T-helper 17 cell (primary cell): ENCODE data around the gene SELPLG. TPM values are rescaled to one million over a fixed set of nuclear protein-coding genes. Genes with fewer than 3 reads are reported as not detected.

Experiments used
- ATAC-seq: fragments of 150-1000 bp; cut with Tn5 transposase; 2 replicates; pipeline ENCODE4 v1.10.0; 2021; ENCODE audit warnings: mild to moderate bottlenecking, moderate library complexity
- DNase-seq, 3 donors: peaks; one replicate each; pipeline versions ENCODE4 v3.0.0 to v3.0.0-alpha.2; 2020 to 2021
- H3K9me3 ChIP-seq: one replicate; pipeline ENCODE4 v1.7.0; 2013; ENCODE audit warnings: low read length, mild to moderate bottlenecking; ENCODE audit not compliant: control insufficient read depth, poor library complexity, severe bottlenecking
- H3K27ac Mint-ChIP-seq: one replicate; pipeline ENCODE4 v1.8.0; 2022; ENCODE audit warnings: mild to moderate bottlenecking, moderate library complexity, mixed read lengths
- H3K27me3 Mint-ChIP-seq: one replicate; pipeline ENCODE4 v1.8.0; 2022; ENCODE audit warnings: mixed read lengths
- H3K36me3 Mint-ChIP-seq: one replicate; pipeline ENCODE4 v1.8.0; 2022; ENCODE audit warnings: low read depth, mixed read lengths
- H3K4me1 Mint-ChIP-seq: one replicate; pipeline ENCODE4 v1.8.0; 2022; ENCODE audit warnings: mild to moderate bottlenecking, mixed read lengths
- H3K4me3 Mint-ChIP-seq: one replicate; pipeline ENCODE4 v1.8.0; 2022; ENCODE audit warnings: mild to moderate bottlenecking, moderate library complexity, mixed read lengths
- total RNA-seq, 4 donors: library from RNA in 2 of 4; stranded (reverse) in 2 of 4; gene quantifications; one replicate each; pipeline ENCODE4 v1.2.3 and lab custom pipeline; 2022 to 2026

Gene SELPLG, protein sequence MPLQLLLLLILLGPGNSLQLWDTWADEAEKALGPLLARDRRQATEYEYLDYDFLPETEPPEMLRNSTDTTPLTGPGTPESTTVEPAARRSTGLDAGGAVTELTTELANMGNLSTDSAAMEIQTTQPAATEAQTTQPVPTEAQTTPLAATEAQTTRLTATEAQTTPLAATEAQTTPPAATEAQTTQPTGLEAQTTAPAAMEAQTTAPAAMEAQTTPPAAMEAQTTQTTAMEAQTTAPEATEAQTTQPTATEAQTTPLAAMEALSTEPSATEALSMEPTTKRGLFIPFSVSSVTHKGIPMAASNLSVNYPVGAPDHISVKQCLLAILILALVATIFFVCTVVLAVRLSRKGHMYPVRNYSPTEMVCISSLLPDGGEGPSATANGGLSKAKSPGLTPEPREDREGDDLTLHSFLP
- 100 to 1,000 TPM in 1 of 2 donors, 10 to 100 TPM in 1; 91.3 to 131 TPM for total RNA-seq
- 234 to 315 reads per million in 2 donors for total RNA-seq (lab: John Stamatoyannopoulos, UW)

DNA sequence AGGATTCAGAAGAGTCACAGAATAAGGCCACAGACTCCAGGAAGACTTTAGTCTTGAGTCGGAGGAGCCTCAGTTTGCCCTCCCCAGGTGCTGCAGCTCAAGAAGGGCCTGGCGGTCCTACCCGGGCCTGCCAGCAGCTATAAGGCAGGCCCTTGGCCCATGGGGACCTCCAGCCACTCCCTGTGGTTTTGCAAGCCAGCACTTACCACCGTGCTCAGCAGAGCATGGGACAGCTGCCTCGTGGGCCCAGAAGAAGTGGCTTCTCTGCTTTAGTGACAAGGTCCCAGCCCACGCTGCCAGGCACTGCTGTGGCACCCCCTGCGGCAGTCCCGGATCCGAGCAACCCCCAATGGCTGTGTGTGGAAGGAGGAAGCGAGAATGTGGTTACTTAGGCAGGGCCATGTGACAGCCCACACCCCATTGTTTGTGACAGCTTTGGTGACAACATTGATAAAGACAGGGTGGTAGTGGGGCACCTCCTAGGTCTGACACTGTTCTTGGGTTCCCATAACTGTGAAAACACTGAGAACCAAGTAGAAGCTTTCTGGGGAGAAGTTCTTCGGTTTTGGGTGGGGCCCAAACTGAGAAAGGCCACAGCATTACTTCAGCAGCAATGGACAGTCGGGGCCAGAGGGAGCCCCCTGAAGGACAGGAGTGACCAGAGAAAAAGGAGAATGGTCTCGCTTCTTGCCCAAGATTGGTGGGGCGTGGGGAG, at the start of gene SELPLG:
Gene SELPLG, minus strand, starts transcription at position 361 of the 715 bp plus-strand sequence. CDS start 9,587 bp downstream, outside the sequence.
- H3K27ac Mint-ChIP-seq: peak within 1 kb of the TSS; percentile 98
- H3K4me1 Mint-ChIP-seq: peaks cover 40% of the 10 kb centered on the region
- DNase-seq: peak; percentile 65 to 77 (median 71)
- H3K4me3 Mint-ChIP-seq: peak within 1 kb of the TSS; percentile 97
- H3K27me3 Mint-ChIP-seq: no peaks in the 10 kb centered on the region
- peak; percentile 77 for ATAC-seq
- no peaks in the 10 kb centered on the region for H3K9me3 ChIP-seq
- H3K36me3 Mint-ChIP-seq: peaks cover 8% of the 10 kb centered on the region

DNA sequence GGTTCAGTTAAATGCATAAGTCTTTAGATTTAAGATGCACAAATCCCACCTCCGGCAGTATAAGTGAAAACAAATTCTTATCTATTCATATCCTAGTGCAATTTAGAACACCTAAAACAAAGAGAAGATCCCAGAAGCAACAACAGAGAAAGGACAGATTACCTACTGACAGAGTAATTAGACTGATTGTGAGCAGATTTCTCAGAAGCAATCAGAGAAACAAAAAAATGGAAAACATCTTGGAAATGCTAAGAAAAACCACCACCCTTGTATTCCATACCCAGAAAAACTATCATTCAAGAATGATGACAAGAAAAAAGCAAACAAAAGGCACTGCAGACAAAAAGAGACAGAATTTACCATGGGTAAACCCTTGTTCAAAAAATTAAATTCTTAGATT, 47.6 kb upstream of the SELPLG start:
- H3K27ac Mint-ChIP-seq: no peak overlapping the region
- DNase-seq: no peak
- ATAC-seq: no peak
- H3K9me3 ChIP-seq: no peaks in the 10 kb centered on the region
- no peak overlapping the region for H3K4me3 Mint-ChIP-seq
- peaks cover 4% of the 10 kb centered on the region for H3K36me3 Mint-ChIP-seq
- peaks cover 16% of the 10 kb centered on the region for H3K4me1 Mint-ChIP-seq
- H3K27me3 Mint-ChIP-seq: no peaks in the 10 kb centered on the region

DNA sequence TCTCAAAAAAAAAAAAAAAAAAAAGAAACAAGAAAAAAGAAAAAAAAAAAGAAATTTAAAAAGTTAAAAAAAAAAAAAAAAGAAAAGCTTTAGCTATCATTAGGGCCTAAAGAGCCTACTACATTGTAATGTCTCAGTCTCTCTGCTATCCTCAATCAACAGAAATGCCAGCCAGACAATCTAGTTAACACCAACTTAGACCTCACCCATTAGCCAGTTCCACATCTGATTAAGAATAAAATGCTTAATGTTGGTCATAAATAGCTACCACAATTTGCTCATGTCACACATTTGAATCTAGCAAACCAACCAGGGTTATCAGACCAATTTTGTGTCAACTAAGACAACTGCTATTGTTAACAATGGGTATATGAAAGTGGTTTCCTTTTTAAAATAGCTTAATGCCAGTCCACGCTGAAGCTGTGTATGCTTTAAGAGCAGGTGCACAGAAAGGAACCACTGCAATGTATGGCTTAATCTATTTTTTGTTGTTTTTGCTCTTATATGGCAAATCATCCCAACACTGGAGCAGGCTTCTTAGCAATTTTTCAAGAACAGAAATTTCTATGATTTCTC, 45.5 kb upstream of the SELPLG start:
- no peak overlapping the region for H3K4me3 Mint-ChIP-seq
- no peak overlapping the region for H3K27ac Mint-ChIP-seq
- no peaks in the 10 kb centered on the region for H3K9me3 ChIP-seq
- peaks cover 14% of the 10 kb centered on the region for H3K4me1 Mint-ChIP-seq
- no peaks in the 10 kb centered on the region for H3K27me3 Mint-ChIP-seq
- H3K36me3 Mint-ChIP-seq: peaks cover 10% of the 10 kb centered on the region
- DNase-seq: no peak
- ATAC-seq: no peak

DNA sequence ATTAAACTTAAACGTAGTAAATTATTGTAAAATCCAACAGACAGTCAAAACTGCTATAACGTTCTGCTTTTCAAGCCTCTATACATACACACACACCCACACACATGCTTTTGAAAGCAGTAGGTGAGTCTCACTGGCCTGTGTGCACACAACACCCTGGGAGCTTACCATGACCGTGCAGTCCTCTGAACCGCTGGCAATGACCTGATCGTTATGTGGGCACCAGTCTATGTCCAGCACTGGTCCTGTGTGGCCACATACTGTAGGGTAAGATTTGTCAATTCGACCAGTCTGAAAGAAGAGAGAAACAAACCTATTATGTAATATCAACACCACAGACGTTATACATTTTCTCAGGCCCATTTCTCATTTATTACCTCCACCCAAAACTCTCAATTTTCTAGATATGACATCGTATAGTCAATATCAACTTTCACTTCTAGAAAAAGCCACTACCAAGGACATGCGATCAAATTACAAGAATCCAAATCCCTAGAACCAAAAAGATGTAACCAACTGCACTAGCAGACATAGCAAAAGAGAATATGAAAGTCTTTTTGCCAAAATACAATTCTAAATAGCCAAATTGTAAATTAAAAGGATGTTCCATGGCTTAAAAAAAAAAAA, 44.5 kb upstream of the SELPLG start:
- Mint-ChIP-seq H3K36me3 (peaks cover 10% of the 10 kb centered on the region), H3K27me3 (no peaks in the 10 kb centered on the region), H3K4me3 (no peak overlapping the region), H3K4me1 (peaks cover 9% of the 10 kb centered on the region), H3K27ac (peak overlapping the region; percentile 27)
- no peaks in the 10 kb centered on the region for H3K9me3 ChIP-seq
- no peak for DNase-seq
- ATAC-seq: no peak

DNA sequence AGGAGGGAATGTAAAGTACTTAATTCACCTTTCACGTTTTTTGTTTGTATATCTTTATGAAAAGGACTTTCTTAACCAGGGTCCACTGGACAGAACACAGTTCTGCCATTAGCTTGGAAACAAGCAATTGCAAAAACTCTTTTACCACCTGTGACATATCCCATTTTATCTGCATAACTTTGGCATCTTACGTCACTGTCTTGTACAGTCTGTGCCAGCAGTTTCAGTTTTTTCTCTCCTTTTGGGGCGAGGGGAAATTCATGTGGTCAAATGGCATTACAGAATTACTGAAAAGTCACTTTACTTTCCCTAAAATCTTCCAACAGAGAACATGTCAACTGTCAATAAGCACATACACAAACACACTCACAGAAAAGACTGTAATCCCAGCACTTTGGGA, 43.7 kb upstream of the SELPLG start:
- Mint-ChIP-seq H3K27ac (no peak overlapping the region), H3K27me3 (no peaks in the 10 kb centered on the region), H3K36me3 (peaks cover 10% of the 10 kb centered on the region), H3K4me1 (peaks cover 9% of the 10 kb centered on the region), H3K4me3 (no peak overlapping the region)
- ATAC-seq (no peak), DNase-seq (no peak)
- H3K9me3 ChIP-seq: no peaks in the 10 kb centered on the region

DNA sequence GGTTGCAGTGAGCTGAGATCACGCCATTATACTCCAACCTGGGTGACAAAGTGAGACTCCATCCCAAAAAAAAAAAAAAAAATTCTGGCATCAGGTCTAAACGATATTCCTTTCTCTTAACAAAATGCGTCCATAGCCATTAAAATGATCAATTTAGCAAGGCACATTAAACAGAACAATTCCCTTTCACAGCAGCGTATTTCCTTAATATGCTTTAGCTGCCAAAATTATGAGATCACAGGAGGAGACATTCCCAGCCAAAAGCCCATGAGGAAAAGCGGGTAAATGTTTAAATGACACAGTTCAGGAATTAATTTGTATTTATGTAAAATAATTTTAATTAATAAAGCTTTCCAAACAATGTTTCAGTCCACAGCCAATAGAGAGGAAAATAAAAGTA, 43.0 kb upstream of the SELPLG start:
- no peaks in the 10 kb centered on the region for H3K27me3 Mint-ChIP-seq
- ATAC-seq (no peak), DNase-seq (no peak)
- peaks cover 10% of the 10 kb centered on the region for H3K36me3 Mint-ChIP-seq
- H3K4me1 Mint-ChIP-seq: peaks cover 9% of the 10 kb centered on the region
- H3K4me3 Mint-ChIP-seq: no peak overlapping the region
- no peak overlapping the region for H3K27ac Mint-ChIP-seq
- H3K9me3 ChIP-seq: no peaks in the 10 kb centered on the region

DNA sequence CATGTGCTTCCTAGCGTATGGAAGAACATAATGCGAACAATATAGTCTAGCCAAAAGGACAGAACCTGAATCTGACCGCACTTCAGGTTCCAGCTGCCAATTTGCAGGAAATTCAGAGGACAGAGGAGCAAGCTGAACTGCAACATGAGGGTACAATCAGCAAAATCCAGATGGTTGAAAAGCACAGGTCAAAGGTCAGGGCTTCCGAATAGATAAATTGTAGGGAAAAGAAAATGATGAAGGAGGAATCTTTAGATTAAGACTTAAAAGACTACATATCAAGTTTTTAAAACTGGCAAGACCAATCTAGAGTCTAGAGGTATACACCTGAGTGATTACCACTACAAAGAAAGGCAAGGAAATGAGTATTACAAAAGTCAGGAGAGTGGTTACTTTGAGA, 42.1 kb upstream of the SELPLG start:
- H3K27ac Mint-ChIP-seq: peak overlapping the region; percentile 6

DNA sequence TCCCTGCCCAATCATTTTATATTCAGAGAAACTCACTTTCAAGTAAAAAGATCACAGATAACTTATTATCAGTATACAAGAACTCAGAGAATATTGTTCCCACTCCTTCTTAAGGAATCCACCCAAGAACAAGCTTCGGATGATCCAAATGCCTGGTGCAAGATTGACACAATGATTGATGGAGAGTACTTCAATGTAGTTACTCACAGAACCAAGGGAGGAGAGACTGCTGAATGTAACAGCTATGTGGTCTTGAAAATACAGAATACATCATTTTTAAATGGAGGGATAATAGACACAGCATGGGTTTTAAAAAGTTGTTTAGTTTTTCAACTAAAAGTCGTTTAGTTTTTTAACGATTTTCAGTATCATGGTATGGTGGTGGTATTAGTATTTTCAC, 38.4 kb upstream of the SELPLG start:
- Mint-ChIP-seq H3K27me3 (no peaks in the 10 kb centered on the region), H3K36me3 (peaks cover 8% of the 10 kb centered on the region), H3K4me3 (no peak overlapping the region), H3K27ac (no peak overlapping the region), H3K4me1 (peaks cover 7% of the 10 kb centered on the region)
- no peaks in the 10 kb centered on the region for H3K9me3 ChIP-seq
- ATAC-seq (no peak), DNase-seq (no peak)

More for the DNA sequence above, 42.1 kb upstream of the SELPLG start:
- no peak for ATAC-seq
- peaks cover 8% of the 10 kb centered on the region for H3K36me3 Mint-ChIP-seq
- H3K9me3 ChIP-seq: no peaks in the 10 kb centered on the region
- H3K4me3 Mint-ChIP-seq: no peak overlapping the region
- no peaks in the 10 kb centered on the region for H3K27me3 Mint-ChIP-seq
- H3K4me1 Mint-ChIP-seq: peaks cover 10% of the 10 kb centered on the region
- no peak for DNase-seq

DNA sequence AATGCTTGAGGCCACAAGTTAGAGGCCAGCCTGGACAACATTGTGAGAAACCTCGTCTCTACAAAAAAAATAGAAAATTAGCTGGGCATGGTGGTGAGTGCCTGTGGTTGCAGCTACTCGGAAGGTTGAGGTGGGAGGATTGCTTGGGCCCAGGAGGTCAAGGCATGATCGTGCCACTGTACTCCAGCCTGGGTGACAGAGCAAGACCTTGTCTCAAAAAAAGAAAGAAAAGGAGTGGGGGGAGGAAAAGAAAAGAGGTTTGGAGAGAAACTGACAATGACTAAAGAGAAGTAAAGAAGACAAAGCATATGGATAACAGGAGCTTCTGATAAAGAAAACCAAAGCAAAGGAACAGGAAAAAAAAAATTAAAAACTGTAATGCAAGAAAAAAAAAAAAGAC, 37.4 kb upstream of the SELPLG start:
- Mint-ChIP-seq H3K4me1 (peaks cover 7% of the 10 kb centered on the region), H3K27ac (peak overlapping the region; percentile 85), H3K36me3 (peaks cover 6% of the 10 kb centered on the region), H3K4me3 (no peak overlapping the region), H3K27me3 (no peaks in the 10 kb centered on the region)
- DNase-seq: no peak
- ATAC-seq: no peak
- H3K9me3 ChIP-seq: no peaks in the 10 kb centered on the region

DNA sequence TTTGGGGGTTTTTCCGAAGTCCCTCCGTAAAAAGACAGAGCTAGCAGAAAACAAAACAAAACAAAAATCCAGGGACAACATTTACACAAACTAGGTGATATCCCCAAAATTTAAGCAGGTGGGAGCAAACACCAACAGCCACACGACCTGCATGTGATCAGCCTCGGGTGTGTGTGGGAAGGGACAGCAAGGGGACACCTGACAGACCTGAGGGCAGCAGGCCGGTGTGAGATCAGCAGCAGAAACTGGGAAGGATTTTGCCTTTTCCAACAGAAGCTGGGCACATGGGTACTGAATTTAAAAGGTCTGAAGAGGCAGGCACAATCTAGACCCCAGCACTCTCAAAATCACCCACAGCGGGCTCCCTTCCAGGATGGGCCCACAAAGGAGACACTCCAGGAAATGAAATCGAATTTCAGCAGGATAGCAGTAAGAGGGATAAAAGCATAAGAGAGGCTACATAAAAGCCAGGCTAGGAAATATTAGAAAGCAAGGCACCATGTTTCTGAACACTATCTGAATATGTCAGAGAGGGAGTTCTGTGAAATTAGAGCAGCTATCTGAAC, 36.5 kb upstream of the SELPLG start:
- peaks cover 5% of the 10 kb centered on the region for H3K4me1 Mint-ChIP-seq

DNA sequence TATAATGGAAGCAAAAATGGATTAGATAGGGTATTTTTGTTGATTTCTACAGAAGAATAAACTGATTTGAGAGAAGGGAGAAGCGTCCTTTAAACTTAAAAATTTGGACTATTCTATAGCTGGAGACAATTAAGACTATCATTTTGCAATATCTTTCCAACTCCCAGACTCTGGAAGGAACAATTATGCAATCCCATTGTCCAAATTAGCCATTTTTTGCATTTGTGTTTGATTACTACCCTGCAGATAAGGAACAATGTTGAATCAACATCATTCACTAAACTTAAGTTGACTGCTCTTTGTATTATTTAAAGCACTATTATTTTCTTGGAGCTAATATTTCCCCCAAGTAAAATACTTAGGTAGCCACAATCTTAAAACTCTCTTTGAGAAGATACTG, 34.8 kb upstream of the SELPLG start:
- no peaks in the 10 kb centered on the region for H3K27me3 Mint-ChIP-seq
- DNase-seq (no peak), ATAC-seq (no peak)
- no peak overlapping the region for H3K4me3 Mint-ChIP-seq
- H3K9me3 ChIP-seq: no peaks in the 10 kb centered on the region
- no peaks in the 10 kb centered on the region for H3K36me3 Mint-ChIP-seq
- H3K4me1 Mint-ChIP-seq: peaks cover 10% of the 10 kb centered on the region
- no peak overlapping the region for H3K27ac Mint-ChIP-seq

More for the DNA sequence above, 36.5 kb upstream of the SELPLG start:
- Mint-ChIP-seq H3K27me3 (no peaks in the 10 kb centered on the region), H3K4me3 (no peak overlapping the region), H3K27ac (no peak overlapping the region), H3K36me3 (peaks cover 3% of the 10 kb centered on the region)
- ATAC-seq (no peak), DNase-seq (no peak)
- H3K9me3 ChIP-seq: no peaks in the 10 kb centered on the region

DNA sequence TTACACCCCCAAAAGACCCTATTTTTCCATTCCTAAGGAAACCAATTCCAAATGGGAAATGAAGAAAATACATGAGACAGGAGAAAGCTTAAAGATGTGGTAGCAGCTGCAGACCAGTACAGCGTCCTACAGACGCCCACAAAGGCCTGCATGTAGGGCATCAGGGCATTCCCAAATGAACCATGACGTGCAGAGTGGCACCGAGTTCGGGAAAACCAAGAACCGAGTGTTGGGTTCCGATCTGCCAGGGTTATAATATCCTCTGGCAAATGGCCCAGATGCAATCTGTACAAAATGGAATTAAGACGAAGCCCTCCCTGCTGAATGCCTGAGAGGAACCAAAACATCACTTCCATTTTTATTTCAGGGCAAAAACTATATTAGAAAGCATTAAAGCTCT, 34.4 kb upstream of the SELPLG start:
- Mint-ChIP-seq H3K4me1 (peaks cover 12% of the 10 kb centered on the region), H3K27ac (no peak overlapping the region), H3K36me3 (no peaks in the 10 kb centered on the region), H3K27me3 (no peaks in the 10 kb centered on the region), H3K4me3 (no peak overlapping the region)
- H3K9me3 ChIP-seq: no peaks in the 10 kb centered on the region
- ATAC-seq: no peak
- DNase-seq: no peak

DNA sequence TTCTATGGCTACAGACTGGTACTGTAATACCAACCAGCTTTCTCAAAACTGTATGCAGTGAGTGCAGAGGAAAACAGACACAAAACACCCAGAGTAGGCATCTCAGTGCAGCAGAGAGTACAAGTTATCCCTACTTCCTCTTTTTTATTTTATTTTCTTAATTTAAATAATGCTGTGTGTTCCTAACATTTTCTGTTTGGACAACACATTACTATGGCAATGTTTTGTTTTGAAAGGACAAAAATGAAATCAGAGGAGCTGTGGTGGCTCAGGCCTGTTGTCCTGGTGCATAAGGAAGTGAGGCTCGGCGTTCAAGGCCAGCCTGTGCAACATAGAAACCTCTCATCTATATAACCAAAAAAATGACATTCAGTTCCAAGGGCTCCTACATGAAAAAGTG, 33.7 kb upstream of the SELPLG start:
- no peaks in the 10 kb centered on the region for H3K9me3 ChIP-seq
- H3K36me3 Mint-ChIP-seq: no peaks in the 10 kb centered on the region
- no peak for DNase-seq
- H3K27me3 Mint-ChIP-seq: no peaks in the 10 kb centered on the region
- no peak overlapping the region for H3K4me3 Mint-ChIP-seq
- H3K4me1 Mint-ChIP-seq: peaks cover 12% of the 10 kb centered on the region
- ATAC-seq: no peak
- H3K27ac Mint-ChIP-seq: no peak overlapping the region
